DMS53 (cell line): ENCODE measurements around the gene ZNF234.

ENCODE experiments used
- DNase-seq: peaks from one replicate; lab custom pipeline; 2025; lab: John Stamatoyannopoulos, UW

ZNF234 gene

DNA sequence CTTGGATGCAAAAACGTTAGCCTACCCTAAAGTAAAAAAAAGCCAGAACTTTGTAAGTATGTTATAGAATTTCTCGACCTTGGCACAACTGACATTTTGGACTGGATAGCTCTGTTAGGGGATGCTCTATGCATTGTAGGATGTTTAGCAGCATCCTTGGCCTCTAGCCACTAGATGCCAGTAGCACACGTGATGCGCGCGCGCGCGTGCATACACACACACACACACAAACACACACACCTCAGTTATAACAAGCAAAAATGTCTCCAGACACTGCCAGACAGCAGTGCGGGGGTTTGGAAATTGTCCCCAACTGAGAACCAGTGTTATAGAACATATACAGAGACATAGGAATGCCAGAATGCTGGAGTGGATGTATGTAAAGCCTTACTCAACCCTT lies 40.8 kb downstream of the ZNF234 start:
- no peak for DNase-seq

GRCh38 chr19:44190020-44190419 lies 48.7 kb downstream of the ZNF234 start:
- no peak for DNase-seq

DNA sequence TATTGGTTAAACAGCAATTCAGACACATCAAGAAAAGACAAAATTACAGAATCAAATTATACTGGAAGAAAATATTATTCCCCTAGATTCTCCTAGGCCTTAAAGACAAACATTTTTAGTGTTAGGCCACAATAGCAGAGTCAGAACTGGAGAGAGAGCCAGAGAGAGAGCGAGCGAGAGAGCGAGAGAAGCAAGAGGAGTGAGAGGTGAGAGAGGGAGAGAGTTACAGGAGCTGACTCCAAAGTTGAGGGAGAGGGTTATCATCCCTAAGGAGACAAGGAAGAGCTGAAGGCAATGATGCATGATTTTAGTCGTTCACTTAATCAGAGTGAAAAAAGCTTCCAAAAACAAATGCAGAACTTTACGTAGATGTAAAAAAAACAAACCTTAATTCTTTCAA lies 50.8 kb downstream of the ZNF234 start:
- DNase-seq, result no peak

GRCh38 chr19:44196772-44197171 lies 55.4 kb downstream of the ZNF234 start:
- DNase-seq, result no peak

DNA sequence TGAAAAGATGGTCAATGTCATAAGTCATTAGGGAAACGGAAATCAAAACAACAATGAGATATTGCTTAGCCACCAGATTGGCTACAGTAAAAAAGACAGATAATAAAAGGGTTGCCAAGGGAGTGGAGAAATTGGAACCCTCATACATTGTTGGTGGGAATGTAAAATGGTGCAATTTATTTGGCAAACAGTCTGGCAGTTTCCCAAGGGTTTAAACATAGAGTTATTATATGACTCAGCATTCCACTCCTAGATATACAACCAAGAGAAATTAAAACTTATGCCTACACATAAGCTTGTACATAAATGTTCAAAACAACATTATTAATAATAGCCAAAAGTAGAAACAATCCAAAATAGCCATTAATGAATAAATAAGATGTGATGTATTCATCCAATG lies 61.1 kb downstream of the ZNF234 start:
- no peak for DNase-seq

DNA sequence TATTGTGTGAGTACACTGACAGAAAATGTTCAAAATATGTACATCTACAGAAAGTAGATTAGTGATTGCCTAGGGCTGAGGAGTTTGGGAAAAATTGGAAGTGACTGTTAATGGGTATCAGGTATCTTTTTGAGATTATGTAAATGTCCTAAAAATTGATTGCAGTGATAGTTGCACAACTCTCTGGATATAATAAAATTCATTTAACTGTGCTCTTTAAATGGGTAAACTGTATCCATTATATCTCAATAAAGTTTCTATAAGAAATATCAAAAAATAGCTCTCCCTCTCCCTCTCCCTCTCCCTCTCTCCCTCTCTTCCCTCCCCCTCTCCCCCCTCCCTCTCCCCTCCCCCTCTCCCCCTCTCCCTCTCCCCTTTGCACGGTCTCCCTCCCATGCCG lies 61.6 kb downstream of the ZNF234 start:
- no peak for DNase-seq

- DNase-seq, result peak; percentile 19
Measured at GRCh38 chr19:44203877-44204276, 62.5 kb downstream of the ZNF234 start.

- no peak for DNase-seq
Measured at GRCh38 chr19:44204772-44205171, 63.4 kb downstream of the ZNF234 start.

- peak; percentile 98 for DNase-seq
Measured at GRCh38 chr19:44207126-44207803, 65.9 kb downstream of the ZNF234 start.
